T-helper 2 cell (primary cell): ENCODE measurements around the gene HERC2.

ENCODE experiments used
- DNase-seq, 5 experiments: peaks; one replicate each; pipeline versions ENCODE4 v3.0.0 to v3.0.0-alpha.2; 2012 to 2022

HERC2 gene

GRCh38 chr15:28109626-28110455 lies 212.1 kb downstream of the HERC2 start:
- DNase-seq, result no peak

GRCh38 chr15:28107904-28108275 lies 214.1 kb downstream of the HERC2 start:
- peak in 1 of 5 experiments; percentile 82 for DNase-seq

- peak in 1 of 5 experiments; percentile 42 for DNase-seq
Measured at GRCh38 chr15:28107111-28107903, 214.7 kb downstream of the HERC2 start.

GRCh38 chr15:28106294-28107110 lies 215.5 kb downstream of the HERC2 start:
- DNase-seq, result peak in 2 of 5 experiments; percentile 33 to 58

GRCh38 chr15:28105793-28106192 lies 216.2 kb downstream of the HERC2 start:
- no peak for DNase-seq

- DNase-seq, result peak in 1 of 5 experiments; percentile 14
Measured at GRCh38 chr15:28105224-28105791, 216.7 kb downstream of the HERC2 start.

- no peak for DNase-seq
Measured at GRCh38 chr15:28104326-28104725, 217.7 kb downstream of the HERC2 start.

GRCh38 chr15:28103831-28104230 lies 218.1 kb downstream of the HERC2 start:
- no peak for DNase-seq

GRCh38 chr15:28101983-28102441 lies 220.0 kb downstream of the HERC2 start:
- no peak for DNase-seq

- no peak for DNase-seq
Measured at GRCh38 chr15:28101201-28101600, 220.8 kb downstream of the HERC2 start.

- no peak for DNase-seq
Measured at GRCh38 chr15:28100516-28101195, 221.3 kb downstream of the HERC2 start.

- no peak for DNase-seq
Measured at GRCh38 chr15:28099555-28100140, 222.3 kb downstream of the HERC2 start.

- DNase-seq, result peak in 4 of 5 experiments; percentile 27 to 71 (median 46)
Measured at GRCh38 chr15:28098766-28099554, 223.0 kb downstream of the HERC2 start, which contains the start of gene OCA2. TSS of gene OCA2 (minus strand) at chr15:28099315. CDS start at chr15:28081874, 17,441 bp downstream.

- DNase-seq, result peak in 1 of 5 experiments; percentile 51
Measured at GRCh38 chr15:28098360-28098765, 223.6 kb downstream of the HERC2 start.

GRCh38 chr15:28097656-28098359 lies 224.2 kb downstream of the HERC2 start:
- DNase-seq, result no peak

- no peak for DNase-seq
Measured at GRCh38 chr15:28096670-28097431, 225.1 kb downstream of the HERC2 start.

- no peak for DNase-seq
Measured at GRCh38 chr15:28096411-28096669, 225.6 kb downstream of the HERC2 start.

GRCh38 chr15:28094732-28095521 lies 227.1 kb downstream of the HERC2 start:
- peak in 2 of 5 experiments; percentile 30 to 34 for DNase-seq
